NCI-H524 treated with DMSO at 0.1 percent for 48 hours (cell line): ENCODE data around the gene ZNF22.
A peak's percentile ranks its signal among the peaks of the same experiment; 100 is the strongest.
"Not testable (repeated sequence)": the region's sequence is repeated elsewhere in the genome, so short reads cannot be mapped to it uniquely, and the experiment has no call there.

Experiments
- DNase-seq: peaks from one replicate; lab custom pipeline; 2025; lab: John Stamatoyannopoulos, UW

ZNF22 gene

GRCh38 chr10:44991571-44991970 lies 9.2 kb upstream of the ZNF22 start:
- no peak for DNase-seq

GRCh38 chr10:44992070-44992731 lies 8.5 kb upstream of the ZNF22 start:
- DNase-seq = no peak

- DNase-seq = no peak
These were observed 7.9 kb upstream of the ZNF22 start for GRCh38 chr10:44992732-44993225.

- DNase-seq = no peak
These were observed 7.3 kb upstream of the ZNF22 start for GRCh38 chr10:44993226-44993921.

- no peak for DNase-seq
These were observed 6.6 kb upstream of the ZNF22 start for GRCh38 chr10:44993922-44994751.

- DNase-seq = no peak
These were observed 5.8 kb upstream of the ZNF22 start for GRCh38 chr10:44994752-44995530.

GRCh38 chr10:44995581-44995913 lies 5.2 kb upstream of the ZNF22 start:
- no peak for DNase-seq

- DNase-seq = no peak
These were observed 4.6 kb upstream of the ZNF22 start for GRCh38 chr10:44995914-44996669.

GRCh38 chr10:44997105-44997748 lies 3.5 kb upstream of the ZNF22 start:
- no peak for DNase-seq

- DNase-seq = no peak
These were observed 2.5 kb upstream of the ZNF22 start for GRCh38 chr10:44998146-44998631.

- DNase-seq = no peak
These were observed 478 bp upstream of the ZNF22 start for GRCh38 chr10:45000138-45000751.

- DNase-seq = no peak
These were observed 842 bp downstream of the ZNF22 start for GRCh38 chr10:45001381-45002148.

GRCh38 chr10:45003432-45004000 lies 2.8 kb downstream of the ZNF22 start:
- no peak for DNase-seq

GRCh38 chr10:45004661-45005060 lies 3.9 kb downstream of the ZNF22 start:
- DNase-seq = no peak

GRCh38 chr10:45005284-45005683 lies 4.6 kb downstream of the ZNF22 start:
- DNase-seq = no peak

- DNase-seq = no peak
These were observed 5.7 kb downstream of the ZNF22 start for GRCh38 chr10:45006276-45007030.

- peak; percentile 84 for DNase-seq
These were observed 7.9 kb downstream of the ZNF22 start for GRCh38 chr10:45008524-45009161.

GRCh38 chr10:45014557-45014956 lies 13.8 kb downstream of the ZNF22 start:
- DNase-seq = not testable (repeated sequence)
